OCI-LY3 (cell line): ENCODE measurements around the gene ERBIN.

Source experiments
- EZH2phosphoT487 ChIP-seq: fragments of 200-600 bp; shearing (Covaris generic); IDR thresholded peaks from 2 replicates; pipeline ENCODE4 v1.6.1; 2018; ENCODE audit warnings: antibody characterized with exemption, mixed run types, low read depth
- TF ChIP-seq, protein P1 (sequence below): fragments of 200-600, 300-600 bp; sonication (generic); IDR thresholded peaks from 2 replicates; pipeline ENCODE4 v1.5.1; 2014; ENCODE audit warnings: antibody characterized with exemption, low read length, low read depth

DNA sequence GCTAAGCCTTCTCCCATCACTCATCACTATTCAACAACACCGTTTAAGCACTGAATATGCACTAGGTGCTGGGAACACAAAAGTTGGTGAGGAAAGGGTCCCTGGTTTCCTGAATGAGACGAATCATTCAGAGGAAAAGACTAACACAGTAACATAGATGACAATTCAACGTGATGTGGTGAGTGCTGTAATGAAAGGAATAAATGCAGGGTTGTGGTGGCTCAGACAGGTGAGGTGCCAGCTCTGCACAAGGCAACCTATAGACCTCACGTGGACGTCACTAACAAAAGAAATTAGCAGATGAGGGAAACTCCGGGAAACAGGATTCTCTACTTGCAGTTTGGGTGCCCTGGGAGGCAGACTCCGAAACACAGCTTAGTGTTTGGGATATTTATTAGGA, 40.0 kb upstream of the ERBIN start:
- TF ChIP-seq, protein P1, sequence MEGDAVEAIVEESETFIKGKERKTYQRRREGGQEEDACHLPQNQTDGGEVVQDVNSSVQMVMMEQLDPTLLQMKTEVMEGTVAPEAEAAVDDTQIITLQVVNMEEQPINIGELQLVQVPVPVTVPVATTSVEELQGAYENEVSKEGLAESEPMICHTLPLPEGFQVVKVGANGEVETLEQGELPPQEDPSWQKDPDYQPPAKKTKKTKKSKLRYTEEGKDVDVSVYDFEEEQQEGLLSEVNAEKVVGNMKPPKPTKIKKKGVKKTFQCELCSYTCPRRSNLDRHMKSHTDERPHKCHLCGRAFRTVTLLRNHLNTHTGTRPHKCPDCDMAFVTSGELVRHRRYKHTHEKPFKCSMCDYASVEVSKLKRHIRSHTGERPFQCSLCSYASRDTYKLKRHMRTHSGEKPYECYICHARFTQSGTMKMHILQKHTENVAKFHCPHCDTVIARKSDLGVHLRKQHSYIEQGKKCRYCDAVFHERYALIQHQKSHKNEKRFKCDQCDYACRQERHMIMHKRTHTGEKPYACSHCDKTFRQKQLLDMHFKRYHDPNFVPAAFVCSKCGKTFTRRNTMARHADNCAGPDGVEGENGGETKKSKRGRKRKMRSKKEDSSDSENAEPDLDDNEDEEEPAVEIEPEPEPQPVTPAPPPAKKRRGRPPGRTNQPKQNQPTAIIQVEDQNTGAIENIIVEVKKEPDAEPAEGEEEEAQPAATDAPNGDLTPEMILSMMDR: no peak
- no peak for TF ChIP-seq EZH2phosphoT487
